Gastroesophageal sphincter (tissue), 4 donors: ENCODE results near the gene DDX3X. TPM values are rescaled to one million over a fixed set of nuclear protein-coding genes. Genes with fewer than 3 reads are reported as not detected.
"Not testable (repeated sequence)": the region's sequence is repeated elsewhere in the genome, so short reads cannot be mapped to it uniquely, and the experiment has no call there.

Experiments
- ATAC-seq: fragments of 150-250 bp; one replicate; pipeline ENCODE4 v1.9.1; 2016; ENCODE audit warnings: mild to moderate bottlenecking, moderate library complexity
- H3K27ac ChIP-seq, 4 donors: fragments of 200-600 bp; sonication (generic) in 3 of 4; 1 replicate in 3 of 4; 2 replicates in 1 of 4; pipeline ENCODE4 v1.5.1; 2016 to 2019
- H3K27me3 ChIP-seq: fragments of 200-600 bp; sonication (generic); one replicate; pipeline ENCODE4 v1.5.1; 2019
- H3K36me3 ChIP-seq, 2 donors: fragments of 200-600 bp; sonication (generic); one replicate each; pipeline ENCODE4 v1.5.1; 2019; ENCODE audit warnings: control low read depth in 1 of 2
- H3K4me1 ChIP-seq, 3 donors: fragments of 200-600 bp; sonication (generic); 1 replicate in 2 of 3; 2 replicates in 1 of 3; pipeline ENCODE4 v1.5.1; 2016 to 2019; ENCODE audit warnings: control low read depth in 2 of 3
- H3K4me3 ChIP-seq, 2 donors: fragments of 200-600 bp; sonication (generic); one replicate each; pipeline ENCODE4 v1.5.1; 2019; ENCODE audit warnings: mild to moderate bottlenecking in 1 of 2, moderate library complexity in 1 of 2
- H3K9me3 ChIP-seq, 3 donors: fragments of 200-600 bp; sonication (generic); one replicate each; pipeline ENCODE4 v1.5.1; 2017 to 2019; ENCODE audit warnings: control low read depth in 2 of 3
- CTCF ChIP-seq, 4 experiments: fragments of 200-600 bp in 2 of 4; fragments of 450-650 bp in 2 of 4; sonication (generic) in 1 of 4; IDR thresholded peaks; one replicate each; pipeline ENCODE4 v1.5.1; 2017 to 2019; ENCODE audit warnings: antibody characterized with exemption in 4 of 4, mild to moderate bottlenecking in 2 of 4, moderate library complexity in 2 of 4
- EP300 ChIP-seq: sonication (generic); formaldehyde crosslinking; IDR thresholded peaks from one replicate; pipeline ENCODE4 v1.6.1; 2017; ENCODE audit warnings: antibody characterized with exemption, mild to moderate bottlenecking
- POLR2A ChIP-seq, 2 donors: fragments of 450-650 bp; IDR thresholded peaks; one replicate each; pipeline ENCODE4 v1.6.1; 2017; ENCODE audit warnings: antibody characterized with exemption in 2 of 2, mild to moderate bottlenecking in 2 of 2, moderate library complexity in 1 of 2
- POLR2AphosphoS5 ChIP-seq: sonication (generic); formaldehyde crosslinking; IDR thresholded peaks from one replicate; pipeline ENCODE4 v1.6.1; 2017; ENCODE audit warnings: antibody characterized with exemption
- WGBS, 2 donors: methylation state at CpG; one replicate each; pipeline ENCODE4 v1.1.5; 2018; ENCODE audit warnings: low coverage in 1 of 2; 5-methylcytosine and 5-hydroxymethylcytosine counted together
- total RNA-seq, 4 donors: library from RNA; depleted of rRNA; stranded (reverse); fragments of >200 nt; gene quantifications; one replicate each; pipeline ENCODE4 v1.1.0, GENCODE V29; 2016

DDX3X gene
- total RNA-seq, 4 donors from 2014 or later, result 226 to 385 (median 318) TPM

GRCh38 chrX:41391606-41392005 lies 57.6 kb downstream of the DDX3X start:
- no peak for ATAC-seq

GRCh38 chrX:41394293-41394692 lies 60.3 kb downstream of the DDX3X start:
- no peaks in the 10 kb centered on the region for H3K9me3 ChIP-seq
- whole genome bisulfite sequencing, 2 donors, result 64 to 65% methylated on average over 6 of the region's 8 CpGs
- TF ChIP-seq CTCF (IDR thresholded peaks at IDR 0.05) (no peak), EP300 (no peak), POLR2A (IDR thresholded peaks at IDR 0.05) (no peak), POLR2AphosphoS5 (no peak)

More at GRCh38 chrX:41391606-41392005, 57.6 kb downstream of the DDX3X start:
- Histone ChIP-seq H3K9me3 (no peaks in the 10 kb centered on the region), H3K4me3 (no peak overlapping the region), H3K4me1 (no peaks in the 10 kb centered on the region), H3K36me3 (no peaks in the 10 kb centered on the region), H3K27ac (no peak overlapping the region), H3K27me3 (no peaks in the 10 kb centered on the region)
- WGBS, 2 donors, result no CpG with 5 or more reads among the region's 9 CpGs
- TF ChIP-seq POLR2A (IDR thresholded peaks at IDR 0.05) (no peak), EP300 (no peak), POLR2AphosphoS5 (no peak), CTCF (IDR thresholded peaks at IDR 0.05) (no peak)

GRCh38 chrX:41397219-41397618 lies 63.3 kb downstream of the DDX3X start:
- H3K36me3 ChIP-seq, result no peaks in the 10 kb centered on the region
- WGBS, 2 donors, result 100% methylated on average over 1 to 3 of the region's 3 CpGs
- TF ChIP-seq EP300 (no peak), CTCF (IDR thresholded peaks at IDR 0.05) (no peak), POLR2A (IDR thresholded peaks at IDR 0.05) (no peak), POLR2AphosphoS5 (no peak)
- no peak overlapping the region for H3K27ac ChIP-seq
- no peaks in the 10 kb centered on the region for H3K27me3 ChIP-seq
- no peaks in the 10 kb centered on the region for H3K4me1 ChIP-seq
- H3K4me3 ChIP-seq, result no peak overlapping the region
- ATAC-seq, result no peak
- H3K9me3 ChIP-seq, result no peaks in the 10 kb centered on the region

More at GRCh38 chrX:41394293-41394692, 60.3 kb downstream of the DDX3X start:
- Histone ChIP-seq H3K4me3 (no peak overlapping the region), H3K27ac (no peak overlapping the region), H3K36me3 (no peaks in the 10 kb centered on the region), H3K27me3 (no peaks in the 10 kb centered on the region), H3K4me1 (no peaks in the 10 kb centered on the region)
- ATAC-seq, result no peak

GRCh38 chrX:41397768-41398167 lies 63.8 kb downstream of the DDX3X start:
- WGBS, 2 donors, result no CpG with 5 or more reads among the region's 2 CpGs

GRCh38 chrX:41402556-41402955 lies 68.6 kb downstream of the DDX3X start:
- H3K36me3 ChIP-seq, ATAC-seq, H3K27me3 ChIP-seq, H3K4me3 ChIP-seq, H3K9me3 ChIP-seq, H3K27ac ChIP-seq, H3K4me1 ChIP-seq: not testable (repeated sequence)
- 88 to 100% methylated on average over 1 to 2 of the region's 2 CpGs for WGBS, 2 donors

More at GRCh38 chrX:41397768-41398167, 63.8 kb downstream of the DDX3X start:
- no peak overlapping the region for H3K4me3 ChIP-seq
- no peaks in the 10 kb centered on the region for H3K4me1 ChIP-seq
- no peaks in the 10 kb centered on the region for H3K27me3 ChIP-seq
- no peak overlapping the region for H3K27ac ChIP-seq
- TF ChIP-seq CTCF (IDR thresholded peaks at IDR 0.05) (no peak), POLR2AphosphoS5 (no peak), EP300 (no peak)
- no peak for ATAC-seq
- H3K9me3 ChIP-seq, result no peaks in the 10 kb centered on the region
- no peaks in the 10 kb centered on the region for H3K36me3 ChIP-seq
